Cerebellar cortex (tissue), 1 donor: Measurements from ENCODE around the gene PRKCB.
A peak's percentile ranks its signal among the peaks of the same experiment; 100 is the strongest.
"Not testable (repeated sequence)": the region's sequence is repeated elsewhere in the genome, so short reads cannot be mapped to it uniquely, and the experiment has no call there.

ENCODE experiments used
- DNase-seq: peaks from one replicate; pipeline ENCODE4 v3.0.0-alpha.2; 2015; ENCODE audit warnings: low spot score

Gene PRKCB

GRCh38 chr16:24178496-24178895 is 342.7 kb downstream of the PRKCB start:
- DNase-seq, result no peak

- no peak for DNase-seq
Observed at GRCh38 chr16:24180451-24180850, 344.7 kb downstream of the PRKCB start.

- no peak for DNase-seq
Observed at GRCh38 chr16:24188021-24188542, 352.3 kb downstream of the PRKCB start.

GRCh38 chr16:24188751-24189318 is 353.1 kb downstream of the PRKCB start:
- DNase-seq, result no peak

- DNase-seq, result no peak
Observed at GRCh38 chr16:24189941-24190340, 354.2 kb downstream of the PRKCB start.

GRCh38 chr16:24191876-24192402 is 356.2 kb downstream of the PRKCB start:
- no peak for DNase-seq

- no peak for DNase-seq
Observed at GRCh38 chr16:24195221-24195620, 359.4 kb downstream of the PRKCB start.

- no peak for DNase-seq
Observed at GRCh38 chr16:24198807-24199533, 363.2 kb downstream of the PRKCB start.

GRCh38 chr16:24203675-24204074 is 367.9 kb downstream of the PRKCB start:
- no peak for DNase-seq

GRCh38 chr16:24204150-24204665 is 368.4 kb downstream of the PRKCB start:
- no peak for DNase-seq

GRCh38 chr16:24206926-24207325 is 371.1 kb downstream of the PRKCB start:
- no peak for DNase-seq

GRCh38 chr16:24208710-24209109 is 372.9 kb downstream of the PRKCB start:
- peak; percentile 88 for DNase-seq

GRCh38 chr16:24214992-24215391 is 379.2 kb downstream of the PRKCB start:
- DNase-seq, result no peak

- no peak for DNase-seq
Observed at GRCh38 chr16:24216961-24217360, 381.2 kb downstream of the PRKCB start.

GRCh38 chr16:24217461-24217860 is 381.7 kb downstream of the PRKCB start:
- DNase-seq, result no peak

GRCh38 chr16:24218299-24218698 is 382.5 kb downstream of the PRKCB start:
- no peak for DNase-seq

GRCh38 chr16:24221219-24221618 is 385.4 kb downstream of the PRKCB start:
- no peak for DNase-seq

- no peak for DNase-seq
Observed at GRCh38 chr16:24228514-24228913, 392.7 kb downstream of the PRKCB start.

GRCh38 chr16:24232936-24233335 is 397.2 kb downstream of the PRKCB start:
- no peak for DNase-seq

GRCh38 chr16:24234737-24235136 is 399.0 kb downstream of the PRKCB start:
- DNase-seq, result no peak

- DNase-seq, result no peak
Observed at GRCh38 chr16:24235806-24236205, 400.0 kb downstream of the PRKCB start.

GRCh38 chr16:24238846-24239245 is 403.1 kb downstream of the PRKCB start:
- not testable (repeated sequence) for DNase-seq
